ENCODE data around the gene AGPS. TPM values are rescaled to one million over a fixed set of nuclear protein-coding genes. Genes with fewer than 3 reads are reported as not detected.

AGPS gene
- total RNA-seq: 60.1 TPM
- long read RNA-seq, full-length matches to known transcripts: 53 of 67 reads
- long read RNA-seq, partial matches to known transcripts: 6 of 67 reads
- long read RNA-seq, other reads (novel, unspliced or antisense): 8 of 67 reads

- Histone ChIP-seq H3K36me3 (no peaks in the 10 kb centered on the region), H3K4me1 (peaks cover 39% of the 10 kb centered on the region), H3K27me3 (ENCODE audit: low read depth) (no peaks in the 10 kb centered on the region), H3K9me3 (no peaks in the 10 kb centered on the region), H3K27ac (peak within 1 kb of the TSS; percentile 90), H3K4me3 (peak within 1 kb of the TSS; percentile 94)
- peak; percentile 11 for TF ChIP-seq CTCF (IDR thresholded peaks at IDR 0.05)
- intact Hi-C loops (cut with DNase I): no loop called here
- ATAC-seq (peak; percentile 96 to 98), DNase-seq (peak; percentile 92)
Measured at GRCh38 chr2:177392373-177393202, at the start of gene AGPS. Gene AGPS, plus strand, starts transcription at chr2:177392773. Its CDS starts 17 bp downstream, at chr2:177392790.

- no peaks in the 10 kb centered on the region for H3K9me3 ChIP-seq
- intact Hi-C loops (cut with DNase I): no loop called here
- ATAC-seq (no peak), DNase-seq (no peak)
- no peaks in the 10 kb centered on the region for H3K27me3 ChIP-seq (ENCODE audit: low read depth)
- TF ChIP-seq CTCF (IDR thresholded peaks at IDR 0.05): no peak
- H3K4me1 ChIP-seq: no peaks in the 10 kb centered on the region
- no peak overlapping the region for H3K27ac ChIP-seq
- no peak overlapping the region for H3K4me3 ChIP-seq
- H3K36me3 ChIP-seq: no peaks in the 10 kb centered on the region
Measured at GRCh38 chr2:177343773-177344172, 48.8 kb upstream of the AGPS start.

- intact Hi-C loops (cut with DNase I): no loop called here
- H3K4me3 ChIP-seq: no peak overlapping the region
- H3K36me3 ChIP-seq: no peaks in the 10 kb centered on the region
- H3K27me3 ChIP-seq (ENCODE audit: low read depth): no peaks in the 10 kb centered on the region
- ATAC-seq (no peak), DNase-seq (no peak)
- no peak for TF ChIP-seq CTCF (IDR thresholded peaks at IDR 0.05)
- H3K27ac ChIP-seq: no peak overlapping the region
- H3K4me1 ChIP-seq: no peaks in the 10 kb centered on the region
- no peaks in the 10 kb centered on the region for H3K9me3 ChIP-seq
Measured at GRCh38 chr2:177344316-177344715, 48.3 kb upstream of the AGPS start.

- intact Hi-C loops (cut with DNase I): no loop called here
- Histone ChIP-seq H3K4me3 (no peak overlapping the region), H3K9me3 (no peaks in the 10 kb centered on the region), H3K36me3 (no peaks in the 10 kb centered on the region), H3K27me3 (ENCODE audit: low read depth) (no peaks in the 10 kb centered on the region), H3K4me1 (no peaks in the 10 kb centered on the region), H3K27ac (no peak overlapping the region)
- TF ChIP-seq CTCF (IDR thresholded peaks at IDR 0.05): no peak
- no peak for DNase-seq
- ATAC-seq: no peak
Measured at GRCh38 chr2:177346192-177346591, 46.4 kb upstream of the AGPS start.

- ATAC-seq (no peak), DNase-seq (no peak)
- no peaks in the 10 kb centered on the region for H3K9me3 ChIP-seq
- no peak for TF ChIP-seq CTCF (IDR thresholded peaks at IDR 0.05)
- no peak overlapping the region for H3K27ac ChIP-seq
- H3K27me3 ChIP-seq (ENCODE audit: low read depth): no peaks in the 10 kb centered on the region
- no peak overlapping the region for H3K4me3 ChIP-seq
- intact Hi-C loops (cut with DNase I): no loop called here
- no peaks in the 10 kb centered on the region for H3K36me3 ChIP-seq
- peaks cover 9% of the 10 kb centered on the region for H3K4me1 ChIP-seq
Measured at GRCh38 chr2:177347570-177347969, 45.0 kb upstream of the AGPS start.
